ENCODE measurements around the gene C12orf43. TPM values are rescaled to one million over a fixed set of nuclear protein-coding genes. Genes with fewer than 3 reads are reported as not detected.

C12orf43 gene
- total RNA-seq, 2 experiments from 2014 or later: 14.1 to 15.0 TPM

DNA sequence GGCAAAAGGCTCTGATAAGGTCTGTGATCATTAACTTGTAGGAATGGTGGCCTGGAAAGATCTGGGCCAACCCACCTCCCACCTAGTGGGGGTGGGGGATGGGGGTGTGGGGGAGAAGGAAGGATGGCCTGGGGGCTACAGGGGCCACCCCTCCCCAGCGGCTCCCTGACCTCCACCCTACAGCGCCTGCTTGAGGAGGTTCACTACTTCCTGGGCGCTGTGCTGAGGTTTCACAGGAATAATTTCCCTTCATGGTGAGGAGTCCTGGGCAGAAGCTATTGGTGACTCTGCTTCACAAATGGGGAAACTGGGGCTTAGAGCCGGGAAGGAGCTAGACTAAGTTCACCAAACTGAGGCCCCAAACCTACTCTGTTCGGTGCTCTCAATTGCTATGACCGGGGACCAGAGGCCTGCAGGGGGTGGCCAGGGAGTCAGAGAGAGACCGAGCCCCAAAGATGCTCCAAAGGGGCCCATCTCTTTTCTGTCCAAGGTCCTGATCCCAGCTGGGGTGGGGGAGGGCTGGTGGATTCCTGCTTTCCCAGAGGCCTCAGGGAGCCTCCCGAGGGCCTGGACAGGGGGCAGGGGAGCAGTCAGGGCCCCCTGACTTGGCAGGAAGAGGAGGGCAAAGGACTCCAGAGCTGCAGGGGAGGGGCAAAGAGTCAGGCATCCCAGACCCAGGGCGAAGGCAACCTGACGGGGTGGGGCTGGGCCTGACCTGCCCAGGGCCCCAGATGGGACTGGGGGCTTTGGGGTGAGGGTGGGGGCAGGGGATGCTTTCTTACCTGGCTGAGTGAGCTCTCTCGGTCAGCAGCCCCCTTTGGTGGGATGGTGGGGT is 36.2 kb downstream of the C12orf43 start:
- Mint-ChIP-seq H3K4me1 (ENCODE audit: low read depth) (no peaks in the 10 kb centered on the region), H3K36me3 (ENCODE audit: low read depth) (no peaks in the 10 kb centered on the region), H3K27me3 (ENCODE audit: low read depth) (no peaks in the 10 kb centered on the region), H3K9me3 (no peaks in the 10 kb centered on the region), H3K27ac (no peak overlapping the region), H3K4me3 (no peak overlapping the region)
- CTCF ChIA-PET: interaction anchor here (1.7 kb wide), 1 partner anchor 8 kb away, joined by 8 read pairs; no protein-coding TSS in a partner anchor
- DNase-seq: no peak
- intact Hi-C loops (cut with micrococcal nuclease): no loop called here

DNA sequence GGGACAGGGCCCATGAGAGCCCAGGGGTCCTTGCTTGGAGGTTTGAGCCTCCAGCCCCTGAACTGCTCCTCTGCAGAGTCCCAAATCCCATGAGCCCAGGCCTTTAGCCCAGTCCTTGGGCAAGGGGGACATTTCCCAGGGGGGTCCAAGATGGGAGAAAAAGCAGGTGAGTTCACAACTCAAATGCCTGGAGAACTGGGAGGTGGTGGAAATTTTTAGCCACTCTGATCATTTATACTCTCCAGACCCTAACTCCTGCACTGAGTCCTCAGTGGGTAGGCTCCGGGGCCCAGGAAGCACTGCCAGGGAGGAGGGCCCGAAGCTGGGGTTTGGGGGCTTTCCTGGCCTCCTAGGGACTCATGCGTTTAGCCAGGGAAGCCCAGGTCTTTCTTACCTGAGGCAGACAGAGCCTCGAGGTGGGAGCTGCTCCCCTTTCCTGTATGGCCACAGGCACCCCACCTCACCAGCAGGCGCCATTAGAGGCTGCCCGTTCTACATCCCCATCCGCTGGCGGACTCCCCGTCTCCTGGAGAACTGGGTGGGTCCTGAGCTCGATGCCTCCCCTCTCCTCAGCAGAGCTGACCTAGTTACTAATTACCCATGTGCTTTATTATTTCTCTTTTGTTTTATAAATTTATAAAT is 36.9 kb downstream of the C12orf43 start:
- Mint-ChIP-seq H3K4me1 (ENCODE audit: low read depth) (no peaks in the 10 kb centered on the region), H3K27me3 (ENCODE audit: low read depth) (no peaks in the 10 kb centered on the region), H3K36me3 (ENCODE audit: low read depth) (no peaks in the 10 kb centered on the region), H3K27ac (no peak overlapping the region), H3K4me3 (no peak overlapping the region), H3K9me3 (no peaks in the 10 kb centered on the region)
- DNase-seq: no peak
- CTCF ChIA-PET: no interaction called here
- intact Hi-C loops (cut with micrococcal nuclease): no loop called here

- Mint-ChIP-seq H3K27ac (no peak within 1 kb of the TSS), H3K36me3 (ENCODE audit: low read depth) (no peaks in the 10 kb centered on the region), H3K4me3 (no peak within 1 kb of the TSS), H3K9me3 (no peaks in the 10 kb centered on the region), H3K27me3 (ENCODE audit: low read depth) (no peaks in the 10 kb centered on the region), H3K4me1 (ENCODE audit: low read depth) (no peaks in the 10 kb centered on the region)
- CTCF ChIA-PET: interaction anchor here (0.5 to 1.0 kb wide), 5 partner anchors 33 to 359 kb away, joined by 3 to 7 read pairs (median 3); no protein-coding TSS in a partner anchor
- DNase-seq: no peak
- intact Hi-C loops (cut with micrococcal nuclease): no loop called here
Measured at GRCh38 chr12:120978296-120979219, 37.7 kb downstream of the C12orf43 start, which contains the start of gene HNF1A. Gene HNF1A (plus strand): TSS chr12:120978543. CDS start chr12:120978769, 226 bp downstream.

DNA sequence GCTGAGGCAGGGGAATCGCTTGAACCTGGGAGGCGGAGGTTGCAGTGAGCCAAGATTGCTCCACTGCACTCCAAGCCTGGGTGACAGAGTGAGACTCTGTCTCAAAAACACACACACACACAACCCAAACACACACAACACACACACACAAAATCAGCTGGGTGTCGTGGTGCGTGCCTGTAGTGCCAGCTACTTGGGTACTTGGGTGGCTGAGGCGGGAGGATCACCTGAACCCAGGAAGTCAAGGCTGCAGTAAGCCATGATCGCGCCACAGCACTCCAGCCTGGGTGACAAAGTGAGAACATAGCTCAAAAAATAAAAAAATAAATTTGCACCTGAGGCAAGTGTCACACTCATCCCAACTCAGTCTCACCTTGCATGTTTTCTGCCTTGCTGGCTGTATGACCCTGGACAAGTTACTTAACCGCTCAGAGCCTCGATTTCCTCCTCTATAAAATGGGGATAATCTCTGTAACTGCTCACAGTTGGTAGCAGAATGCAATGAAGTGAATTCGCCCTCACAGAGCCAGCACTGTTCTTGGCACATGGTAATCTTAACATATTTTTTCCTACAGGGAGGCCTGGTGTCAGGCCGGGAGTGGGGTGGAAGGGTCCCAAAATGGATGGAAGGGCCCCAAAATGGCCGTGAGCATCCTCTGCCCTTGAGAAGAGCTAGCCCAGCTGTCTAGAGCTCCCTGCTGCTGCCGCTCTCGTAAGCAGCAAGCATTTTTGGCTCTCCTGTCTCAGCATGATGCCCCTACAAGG is 38.6 kb downstream of the C12orf43 start:
- H3K36me3 Mint-ChIP-seq (ENCODE audit: low read depth): no peaks in the 10 kb centered on the region
- H3K4me3 Mint-ChIP-seq: no peak overlapping the region
- H3K27ac Mint-ChIP-seq: no peak overlapping the region
- no peak for DNase-seq
- no peaks in the 10 kb centered on the region for H3K9me3 Mint-ChIP-seq
- intact Hi-C loops (cut with micrococcal nuclease): no loop called here
- H3K27me3 Mint-ChIP-seq (ENCODE audit: low read depth): no peaks in the 10 kb centered on the region
- CTCF ChIA-PET: interaction anchor here (0.5 to 1.0 kb wide), 5 partner anchors 33 to 358 kb away, joined by 3 to 7 read pairs (median 3); no protein-coding TSS in a partner anchor
- no peaks in the 10 kb centered on the region for H3K4me1 Mint-ChIP-seq (ENCODE audit: low read depth)

DNA sequence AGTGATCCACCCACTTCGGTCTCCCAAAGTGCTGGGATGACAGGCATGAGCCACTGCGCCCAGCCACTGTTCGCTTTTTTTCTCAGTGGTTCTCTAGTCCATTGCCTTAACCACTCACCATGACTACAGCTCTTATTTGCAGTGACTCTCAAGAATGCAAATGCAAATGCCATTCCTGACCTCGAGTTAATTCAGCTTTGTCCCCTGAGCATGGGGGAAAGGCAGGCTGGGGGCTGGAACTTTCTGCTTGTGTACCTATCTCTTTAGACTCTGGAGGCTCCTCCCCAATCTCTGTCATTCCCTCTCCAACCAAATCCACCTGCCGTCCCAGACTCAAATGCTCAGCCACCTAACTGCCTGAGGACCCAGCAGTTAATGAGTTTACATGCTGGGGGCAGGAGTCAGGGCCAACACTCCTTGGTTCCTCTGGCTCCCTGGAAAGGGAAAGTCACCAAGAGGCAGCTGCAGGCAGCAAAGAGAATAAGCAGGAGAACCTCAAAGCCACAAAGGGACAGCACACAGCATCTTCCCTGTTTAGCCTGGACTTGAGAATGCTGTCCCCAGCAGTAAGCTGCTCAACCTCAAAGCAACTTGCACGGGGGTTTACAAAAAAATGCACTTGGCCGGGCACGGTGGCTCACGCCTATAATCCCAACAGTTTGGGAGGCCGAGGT is 43.3 kb downstream of the C12orf43 start:
- Mint-ChIP-seq H3K4me3 (no peak overlapping the region), H3K4me1 (ENCODE audit: low read depth) (peaks cover 4% of the 10 kb centered on the region), H3K9me3 (no peaks in the 10 kb centered on the region), H3K36me3 (ENCODE audit: low read depth) (no peaks in the 10 kb centered on the region), H3K27me3 (ENCODE audit: low read depth) (no peaks in the 10 kb centered on the region), H3K27ac (no peak overlapping the region)
- CTCF ChIA-PET: interaction anchor here (0.6 to 3.8 kb wide), 23 partner anchors 7 to 353 kb away, joined by 3 to 48 read pairs (median 5); partner anchors contain the start of gene OASL
- intact Hi-C loops (cut with micrococcal nuclease): loop anchor here (5.0 kb wide), 1 partner anchor 201 kb away; no protein-coding TSS in a partner anchor
- DNase-seq: no peak

DNA sequence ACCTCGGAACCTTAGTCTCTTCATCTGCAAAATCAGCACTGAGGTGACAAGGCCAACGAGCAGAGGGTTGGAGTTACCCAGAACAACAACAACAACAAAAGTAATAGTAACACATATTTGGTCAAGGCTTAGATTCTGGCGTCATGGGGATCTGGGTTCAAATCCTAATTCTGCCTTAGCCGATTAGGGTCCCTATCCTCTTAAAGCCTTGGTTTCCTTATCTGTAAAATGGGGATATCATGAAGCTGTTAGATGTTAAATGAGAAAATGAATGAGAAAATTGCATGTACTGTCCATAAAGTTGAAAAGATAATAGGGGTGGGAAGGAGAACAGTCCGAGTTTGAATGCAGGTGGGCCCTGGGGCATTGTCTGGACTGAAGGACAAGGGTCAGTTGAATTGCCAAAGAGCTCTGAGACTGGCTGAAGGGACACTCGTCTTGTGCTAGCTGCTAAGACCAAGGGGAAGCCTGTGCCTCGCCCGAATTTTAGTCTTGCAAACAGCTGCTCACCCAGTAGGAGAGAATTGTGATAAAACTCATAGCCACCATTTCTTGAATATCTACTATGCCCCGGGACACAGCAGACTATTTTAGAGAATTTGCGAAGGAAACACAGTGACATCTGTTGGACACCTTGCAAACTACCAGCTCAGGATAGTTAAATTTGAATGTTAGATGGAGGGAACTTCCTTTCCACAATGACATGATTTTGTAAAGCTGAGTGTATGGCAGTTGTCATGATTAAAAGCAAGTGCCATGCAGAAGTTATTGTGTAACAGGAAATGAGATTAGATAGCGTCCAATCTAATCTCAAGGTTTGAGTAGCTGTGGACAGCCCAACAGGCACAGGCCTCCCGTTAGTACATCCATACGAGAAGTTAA is 44.7 kb downstream of the C12orf43 start:
- H3K9me3 Mint-ChIP-seq: no peaks in the 10 kb centered on the region
- no peak overlapping the region for H3K27ac Mint-ChIP-seq
- H3K27me3 Mint-ChIP-seq (ENCODE audit: low read depth): no peaks in the 10 kb centered on the region
- peaks cover 4% of the 10 kb centered on the region for H3K4me1 Mint-ChIP-seq (ENCODE audit: low read depth)
- peak; percentile 62 for DNase-seq
- CTCF ChIA-PET: interaction anchor here (0.5 to 3.8 kb wide), 50 partner anchors 9 to 1130 kb away, joined by 3 to 48 read pairs (median 4); partner anchors contain the start of gene SPPL3
- H3K36me3 Mint-ChIP-seq (ENCODE audit: low read depth): no peaks in the 10 kb centered on the region
- no peak overlapping the region for H3K4me3 Mint-ChIP-seq
- intact Hi-C loops (cut with micrococcal nuclease): loop anchor here (1.0 to 5.0 kb wide), 9 partner anchors 27 to 388 kb away; partner anchors contain the start of genes ACADS and SPPL3

DNA sequence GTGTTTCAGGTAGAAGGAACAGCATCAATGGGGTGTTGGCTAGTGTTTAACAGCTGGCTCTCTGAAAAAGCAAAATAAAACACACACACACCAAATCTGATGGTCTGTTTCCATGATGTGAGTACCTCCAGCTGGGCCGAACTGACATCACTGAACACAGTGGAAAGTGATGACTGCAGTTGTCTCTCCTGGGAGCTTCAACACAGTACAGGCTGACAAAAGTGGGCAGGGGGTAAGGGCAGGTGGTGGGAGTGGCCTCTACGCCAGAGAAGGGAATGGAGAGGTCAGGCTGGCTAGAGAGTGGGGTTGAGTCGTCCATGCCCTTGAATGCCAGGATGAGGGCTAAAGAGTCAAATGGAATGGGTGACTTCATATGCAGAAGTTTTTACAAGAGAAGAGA is 46.0 kb downstream of the C12orf43 start:
- no peak for DNase-seq
- intact Hi-C loops (cut with micrococcal nuclease): loop anchor here (5.0 kb wide), 1 partner anchor 198 kb away; no protein-coding TSS in a partner anchor
- CTCF ChIA-PET: interaction anchor here (1.3 to 3.8 kb wide), 3 partner anchors 114 to 387 kb away, joined by 3 to 48 read pairs (median 4); no protein-coding TSS in a partner anchor
- H3K9me3 Mint-ChIP-seq: no peaks in the 10 kb centered on the region
- peaks cover 4% of the 10 kb centered on the region for H3K4me1 Mint-ChIP-seq (ENCODE audit: low read depth)
- no peaks in the 10 kb centered on the region for H3K36me3 Mint-ChIP-seq (ENCODE audit: low read depth)
- no peak overlapping the region for H3K4me3 Mint-ChIP-seq
- H3K27me3 Mint-ChIP-seq (ENCODE audit: low read depth): no peaks in the 10 kb centered on the region
- no peak overlapping the region for H3K27ac Mint-ChIP-seq

DNA sequence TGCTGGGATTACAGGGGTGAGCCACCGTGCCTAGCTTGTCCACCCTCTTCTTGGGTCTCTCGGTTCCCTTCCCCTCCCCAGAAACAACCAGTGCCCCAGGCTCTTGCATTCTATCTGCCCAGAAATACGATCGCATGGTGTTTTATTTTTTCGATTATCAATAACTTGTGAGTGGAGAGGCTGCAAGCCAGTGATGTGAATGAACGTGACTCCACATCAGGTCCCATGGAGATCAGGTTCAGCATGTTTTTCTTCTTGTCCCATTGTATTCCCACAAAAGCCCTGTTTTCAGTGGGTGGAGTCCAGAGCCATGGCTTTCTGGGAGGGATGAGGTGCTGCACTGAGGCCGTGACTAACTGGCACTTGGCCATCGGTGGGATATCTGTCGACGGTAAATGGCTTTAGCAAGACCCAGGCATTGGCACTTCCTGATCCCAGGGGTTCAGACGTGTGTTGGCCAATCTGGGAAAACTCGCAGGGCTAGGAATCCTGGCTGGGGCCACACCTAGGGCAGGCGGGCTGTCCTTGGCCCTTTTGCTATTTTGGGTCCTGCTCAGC is 50.7 kb downstream of the C12orf43 start:
- CTCF ChIA-PET: no interaction called here
- no peak overlapping the region for H3K4me3 Mint-ChIP-seq
- H3K9me3 Mint-ChIP-seq: no peaks in the 10 kb centered on the region
- no peaks in the 10 kb centered on the region for H3K27me3 Mint-ChIP-seq (ENCODE audit: low read depth)
- H3K27ac Mint-ChIP-seq: no peak overlapping the region
- peaks cover 25% of the 10 kb centered on the region for H3K4me1 Mint-ChIP-seq (ENCODE audit: low read depth)
- DNase-seq: no peak
- intact Hi-C loops (cut with micrococcal nuclease): no loop called here
- no peaks in the 10 kb centered on the region for H3K36me3 Mint-ChIP-seq (ENCODE audit: low read depth)

DNA sequence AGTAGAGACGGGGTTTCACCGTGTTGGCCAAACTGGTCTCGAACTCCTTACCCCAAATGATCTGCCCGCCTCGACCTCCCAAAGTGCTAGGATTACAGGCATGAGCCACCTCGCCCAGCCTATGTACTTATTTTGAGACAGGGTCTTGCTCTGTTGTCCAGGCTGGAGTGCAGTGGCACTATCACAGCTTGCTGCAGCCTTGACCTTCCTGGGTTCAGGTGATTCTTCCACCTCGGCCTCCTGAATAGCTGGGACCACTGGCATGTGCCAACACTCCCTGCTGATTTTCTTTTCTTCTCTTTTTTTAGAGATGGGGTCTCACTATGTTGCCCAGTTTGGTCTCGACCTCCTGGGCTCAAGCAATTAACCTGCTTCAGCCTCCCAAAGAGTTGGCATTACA is 52.0 kb downstream of the C12orf43 start:
- no peak overlapping the region for H3K27ac Mint-ChIP-seq
- DNase-seq: no peak
- no peak overlapping the region for H3K4me3 Mint-ChIP-seq
- peaks cover 37% of the 10 kb centered on the region for H3K4me1 Mint-ChIP-seq (ENCODE audit: low read depth)
- CTCF ChIA-PET: interaction anchor here (0.9 to 1.3 kb wide), 2 partner anchors 20 to 132 kb away, joined by 3 to 8 read pairs; no protein-coding TSS in a partner anchor
- H3K27me3 Mint-ChIP-seq (ENCODE audit: low read depth): no peaks in the 10 kb centered on the region
- no peaks in the 10 kb centered on the region for H3K9me3 Mint-ChIP-seq
- intact Hi-C loops (cut with micrococcal nuclease): no loop called here
- no peaks in the 10 kb centered on the region for H3K36me3 Mint-ChIP-seq (ENCODE audit: low read depth)

GRCh38 chr12:120962532-120963020 is 53.7 kb downstream of the C12orf43 start:
- intact Hi-C loops (cut with micrococcal nuclease): loop anchor here (1.0 kb wide), 4 partner anchors 18 to 179 kb away; no protein-coding TSS in a partner anchor

More at GRCh38 chr12:120962532-120963020, 53.7 kb downstream of the C12orf43 start:
- Mint-ChIP-seq H3K27ac (peak overlapping the region; percentile 72), H3K4me3 (no peak overlapping the region), H3K4me1 (ENCODE audit: low read depth) (peaks cover 42% of the 10 kb centered on the region), H3K36me3 (ENCODE audit: low read depth) (no peaks in the 10 kb centered on the region), H3K27me3 (ENCODE audit: low read depth) (no peaks in the 10 kb centered on the region), H3K9me3 (no peaks in the 10 kb centered on the region)
- DNase-seq: peak; percentile 46
- CTCF ChIA-PET: interaction anchor here (0.5 to 1.5 kb wide), 4 partner anchors 10 to 126 kb away, joined by 3 to 7 read pairs (median 4); no protein-coding TSS in a partner anchor

Data from activated naive CD4-positive, alpha-beta T cell treated with anti-CD3 and anti-CD28 coated beads for 36 hours (primary cell).